B cell (primary cell): ENCODE measurements around the gene GATAD2B.

ENCODE experiments used
- CTCF ChIP-seq: fragments of 200-600 bp; IDR thresholded peaks from one replicate; pipeline ENCODE4 v1.8.0; 2022; ENCODE audit warnings: antibody characterized with exemption, mild to moderate bottlenecking
- EZH2 ChIP-seq: IDR thresholded peaks from 2 replicates; pipeline ENCODE4 v1.6.1; 2012; ENCODE audit warnings: borderline replicate concordance, low read depth, mild to moderate bottlenecking, moderate library complexity, low read length; ENCODE audit not compliant: insufficient read depth, poor library complexity, severe bottlenecking

GRCh38 chr1:153818876-153819275, 103.9 kb downstream of the GATAD2B start:
- TF ChIP-seq CTCF (no peak), EZH2 (no peak)
